ENCODE data around the gene DAPP1.

DAPP1 gene

GRCh38 chr4:99801005-99801699 is 15.5 kb upstream of the DAPP1 start:
- no peak overlapping the region for H3K4me3 ChIP-seq (ENCODE audit: low read length)
- DNase-seq (ENCODE audit: low read depth) = no peak
- no peak for TF ChIP-seq CTCF (conservative IDR thresholded peaks at IDR 0.05; ENCODE audit: low read depth, low read length)

DNA sequence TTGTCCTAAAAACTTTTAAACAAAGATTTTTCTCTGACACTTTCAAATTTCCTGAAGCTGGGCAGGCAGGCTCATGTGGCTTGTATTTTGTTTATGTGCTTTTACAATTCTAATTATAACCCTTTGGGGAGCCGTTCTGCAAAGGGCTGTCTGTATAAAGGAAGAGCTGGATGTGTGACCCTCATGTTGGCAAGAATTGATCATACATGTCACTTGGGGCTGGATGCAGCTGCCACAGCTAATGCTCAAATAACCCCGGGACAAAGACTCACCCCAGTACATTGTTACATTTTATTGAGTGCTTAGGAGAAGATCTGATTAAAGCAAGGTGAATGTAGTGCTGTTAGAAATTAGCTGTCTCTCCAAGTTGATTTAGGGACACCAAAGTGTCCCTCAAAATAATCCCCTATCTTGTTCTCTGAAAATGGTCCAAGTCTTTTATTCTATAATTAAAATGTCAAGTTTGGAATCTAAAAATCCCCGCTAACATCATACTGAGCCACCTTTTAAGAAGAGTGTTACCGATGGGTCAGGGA is 13.0 kb upstream of the DAPP1 start:
- TF ChIP-seq CTCF (conservative IDR thresholded peaks at IDR 0.05; ENCODE audit: low read depth, low read length) = no peak
- H3K4me3 ChIP-seq (ENCODE audit: low read length) = no peak overlapping the region
- DNase-seq (ENCODE audit: low read depth) = no peak

DNA sequence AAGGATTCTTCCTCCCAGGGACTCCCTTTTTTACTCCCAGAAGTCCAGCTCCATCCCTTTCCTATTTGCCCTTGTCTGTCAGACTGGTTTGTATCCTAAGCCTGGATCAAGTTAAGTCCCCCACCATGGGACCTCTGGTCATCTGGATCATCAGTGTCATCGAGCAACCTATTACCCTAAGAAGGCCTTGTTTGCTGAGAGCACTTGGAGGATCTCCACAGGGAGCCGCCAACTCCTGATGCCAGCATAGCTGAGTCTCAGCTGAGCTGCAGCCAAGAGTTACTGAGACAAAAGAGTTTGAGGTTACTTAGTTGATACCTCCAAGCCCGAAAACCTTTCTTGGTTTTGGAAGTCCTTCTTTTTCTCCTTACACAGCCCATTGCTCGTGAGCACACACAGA is 10.1 kb upstream of the DAPP1 start:
- H3K4me3 ChIP-seq (ENCODE audit: low read length) = no peak overlapping the region
- DNase-seq (ENCODE audit: low read depth) = no peak
- no peak for TF ChIP-seq CTCF (conservative IDR thresholded peaks at IDR 0.05; ENCODE audit: low read depth, low read length)

- H3K4me3 ChIP-seq (ENCODE audit: low read length) = no peak overlapping the region
- TF ChIP-seq CTCF (conservative IDR thresholded peaks at IDR 0.05; ENCODE audit: low read depth, low read length) = no peak
- no peak for DNase-seq (ENCODE audit: low read depth)
These were observed 9.0 kb upstream of the DAPP1 start for GRCh38 chr4:99807666-99808065.

GRCh38 chr4:99808260-99808857 is 8.3 kb upstream of the DAPP1 start:
- TF ChIP-seq CTCF (conservative IDR thresholded peaks at IDR 0.05; ENCODE audit: low read depth, low read length) = peak; percentile 79
- no peak for DNase-seq (ENCODE audit: low read depth)
- H3K4me3 ChIP-seq (ENCODE audit: low read length) = no peak overlapping the region

DNA sequence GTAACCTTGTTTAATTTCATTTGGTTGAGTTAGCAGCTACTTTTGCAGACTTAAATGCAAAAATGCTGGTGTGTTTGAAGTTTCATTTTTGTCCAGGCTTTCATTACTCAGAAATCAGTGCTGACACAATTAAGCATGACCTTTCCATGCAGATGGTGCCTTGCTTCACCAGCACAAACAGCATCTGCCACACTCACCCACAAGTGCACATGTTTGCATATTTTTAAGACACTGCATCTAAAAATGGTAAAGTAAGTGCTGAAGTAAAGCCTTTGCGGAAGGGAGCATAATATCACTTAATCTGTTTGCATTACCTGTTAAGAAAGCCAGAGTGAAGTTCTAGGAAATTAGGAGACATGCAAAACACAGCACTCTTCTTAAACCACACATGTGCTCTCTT is 7.3 kb upstream of the DAPP1 start:
- no peak overlapping the region for H3K4me3 ChIP-seq (ENCODE audit: low read length)
- DNase-seq (ENCODE audit: low read depth) = no peak
- TF ChIP-seq CTCF (conservative IDR thresholded peaks at IDR 0.05; ENCODE audit: low read depth, low read length) = no peak

DNA sequence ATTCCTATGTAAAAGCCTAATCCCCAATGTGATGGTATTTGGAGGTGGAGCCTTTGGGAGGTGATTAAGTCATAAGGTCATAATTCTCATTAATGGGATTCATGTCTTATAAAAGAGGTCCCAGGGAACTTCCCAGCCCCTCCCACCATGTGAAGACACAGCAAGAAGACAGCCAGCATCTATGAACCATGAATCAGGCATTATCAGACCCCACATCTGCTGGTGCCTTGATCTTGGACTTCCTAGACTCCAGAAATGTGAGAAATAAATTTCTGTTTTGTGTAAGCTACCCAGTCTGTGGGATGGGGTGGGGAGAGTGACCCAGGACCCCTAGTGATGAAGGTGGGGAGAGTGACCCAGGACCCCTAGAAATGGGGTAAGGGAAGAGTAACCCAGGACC is 6.1 kb upstream of the DAPP1 start:
- TF ChIP-seq CTCF (conservative IDR thresholded peaks at IDR 0.05; ENCODE audit: low read depth, low read length) = no peak
- DNase-seq (ENCODE audit: low read depth) = no peak
- H3K4me3 ChIP-seq (ENCODE audit: low read length) = no peak overlapping the region

All from retinal pigment epithelial cell (primary cell).